Suppressor macrophage treated with lipopolysaccharide for 1 hour (primary cell): ENCODE results near the gene LRTM2.
A peak's percentile ranks its signal among the peaks of the same experiment; 100 is the strongest.

Experiments
- DNase-seq, 3 donors: peaks; one replicate each; pipeline ENCODE4 v3.0.0-alpha.2; 2020 to 2022

LRTM2 gene

DNA sequence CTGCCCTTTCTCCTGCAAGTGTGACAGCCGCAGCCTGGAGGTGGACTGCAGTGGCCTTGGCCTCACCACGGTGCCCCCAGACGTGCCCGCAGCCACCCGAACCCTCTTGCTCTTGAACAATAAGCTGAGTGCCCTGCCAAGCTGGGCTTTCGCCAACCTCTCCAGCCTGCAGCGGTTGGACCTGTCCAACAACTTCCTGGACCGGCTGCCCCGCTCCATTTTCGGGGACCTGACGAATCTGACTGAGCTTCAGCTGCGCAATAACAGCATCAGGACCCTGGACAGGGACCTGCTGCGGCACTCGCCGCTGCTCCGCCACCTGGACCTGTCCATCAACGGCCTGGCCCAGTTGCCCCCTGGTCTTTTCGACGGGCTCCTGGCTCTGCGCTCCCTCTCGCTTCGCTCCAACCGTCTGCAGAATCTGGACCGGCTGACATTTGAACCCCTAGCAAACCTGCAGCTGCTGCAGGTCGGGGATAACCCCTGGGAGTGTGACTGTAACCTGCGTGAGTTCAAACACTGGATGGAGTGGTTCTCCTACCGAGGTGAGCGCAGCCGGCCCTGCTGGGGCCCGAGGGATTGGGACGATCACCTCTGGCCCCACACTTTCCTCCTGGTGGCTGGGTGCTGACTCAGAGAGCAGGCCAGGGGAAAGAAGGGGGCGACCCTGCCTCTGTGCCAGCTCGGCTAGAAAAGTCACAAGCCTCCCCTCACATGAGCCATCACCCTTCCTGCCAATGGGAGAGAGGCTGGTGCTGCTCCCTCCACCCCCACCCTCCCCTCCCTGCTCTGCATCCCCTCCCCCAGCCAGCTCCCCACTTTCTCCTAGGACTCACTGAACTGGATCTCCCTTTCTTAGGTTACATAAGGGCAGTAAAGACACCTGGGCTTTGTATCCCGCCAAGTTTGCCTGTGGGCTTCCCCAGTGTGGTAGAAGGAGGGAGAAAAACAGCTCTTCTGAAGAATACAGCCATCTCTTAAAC lies 10.9 kb downstream of the LRTM2 start:
- peak; percentile 51 to 83 (median 74) for DNase-seq

DNA sequence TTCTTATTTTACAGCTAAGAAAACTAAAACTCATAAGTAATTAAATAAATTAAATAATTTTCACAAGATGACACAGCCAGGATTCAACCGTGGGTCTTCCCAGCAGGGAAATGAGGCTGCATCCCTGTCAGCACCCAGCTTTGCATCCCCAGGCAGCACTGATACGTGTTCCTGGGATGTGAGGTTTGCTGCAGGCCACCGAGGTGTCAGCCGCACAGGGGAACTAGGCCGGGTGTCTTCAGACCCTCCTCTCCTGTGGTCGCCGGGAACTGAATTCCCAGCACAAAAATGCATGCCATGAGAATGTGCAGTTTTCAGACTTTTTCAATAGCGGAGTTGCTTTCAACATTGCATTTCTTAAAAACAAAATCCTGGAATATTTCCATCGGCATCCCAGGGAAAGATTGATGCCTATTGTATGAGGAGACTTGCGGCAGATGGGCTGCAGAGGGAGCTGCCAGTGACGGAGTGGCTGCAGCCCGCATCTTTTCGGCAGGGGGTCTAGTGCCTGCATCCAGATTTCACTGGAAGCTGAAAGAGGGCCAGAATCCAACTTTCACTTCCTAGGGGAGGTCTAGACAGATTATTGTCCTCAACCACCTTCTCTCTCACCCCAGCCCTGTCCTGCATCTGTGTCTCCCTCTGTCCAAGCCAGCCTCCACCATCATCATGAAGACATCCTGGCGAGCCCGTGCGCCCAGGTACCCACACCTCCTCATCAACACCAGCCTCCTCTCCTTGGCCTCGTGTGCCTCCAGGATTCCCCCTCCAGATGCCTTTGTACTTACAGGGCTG lies 12.6 kb downstream of the LRTM2 start:
- no peak for DNase-seq

DNA sequence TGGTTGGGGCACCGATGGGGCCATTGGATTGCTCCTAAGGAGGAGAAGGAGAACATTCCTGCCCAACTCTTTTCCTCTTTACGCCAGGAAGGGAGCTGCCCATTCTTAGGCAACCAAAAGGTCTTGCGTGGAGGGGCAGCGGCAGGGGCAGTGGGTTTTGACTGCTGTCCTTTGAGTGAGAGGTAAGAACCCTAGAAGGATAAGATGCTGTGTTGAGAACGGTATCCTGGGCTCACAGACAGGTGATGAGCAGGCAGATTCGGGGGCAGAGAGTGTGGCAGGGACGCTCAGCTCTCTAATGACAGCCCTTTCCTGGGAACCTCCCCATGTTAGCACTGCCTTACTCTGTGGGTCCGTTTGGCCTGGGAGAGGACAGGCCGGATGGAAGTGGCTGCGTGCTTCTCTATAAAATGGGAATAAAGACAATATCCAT lies 13.2 kb downstream of the LRTM2 start:
- DNase-seq: no peak

DNA sequence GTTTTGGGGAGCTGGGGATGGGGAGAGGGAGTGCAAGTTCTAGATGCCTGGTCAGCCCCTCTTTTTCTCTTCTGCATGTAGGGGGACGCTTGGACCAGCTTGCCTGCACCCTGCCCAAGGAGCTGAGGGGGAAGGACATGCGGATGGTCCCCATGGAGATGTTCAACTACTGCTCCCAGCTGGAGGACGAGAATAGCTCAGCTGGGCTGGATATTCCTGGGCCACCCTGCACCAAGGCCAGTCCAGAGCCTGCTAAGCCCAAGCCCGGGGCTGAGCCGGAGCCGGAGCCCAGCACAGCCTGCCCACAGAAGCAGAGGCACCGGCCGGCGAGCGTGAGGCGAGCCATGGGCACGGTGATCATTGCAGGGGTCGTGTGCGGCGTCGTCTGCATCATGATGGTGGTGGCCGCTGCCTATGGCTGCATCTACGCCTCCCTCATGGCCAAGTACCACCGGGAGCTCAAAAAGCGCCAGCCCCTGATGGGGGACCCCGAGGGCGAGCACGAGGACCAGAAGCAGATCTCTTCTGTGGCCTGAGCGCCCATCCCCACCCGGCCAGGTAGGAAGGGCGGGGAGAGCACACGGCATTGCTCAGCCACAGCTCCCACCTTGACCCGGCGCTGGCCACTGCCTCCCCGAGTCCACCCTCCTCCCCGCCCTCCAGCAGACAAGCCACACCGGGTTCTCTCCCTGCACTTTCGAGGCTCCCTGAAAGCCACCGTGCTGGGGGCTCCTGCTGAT lies 14.0 kb downstream of the LRTM2 start:
- DNase-seq: no peak

DNA sequence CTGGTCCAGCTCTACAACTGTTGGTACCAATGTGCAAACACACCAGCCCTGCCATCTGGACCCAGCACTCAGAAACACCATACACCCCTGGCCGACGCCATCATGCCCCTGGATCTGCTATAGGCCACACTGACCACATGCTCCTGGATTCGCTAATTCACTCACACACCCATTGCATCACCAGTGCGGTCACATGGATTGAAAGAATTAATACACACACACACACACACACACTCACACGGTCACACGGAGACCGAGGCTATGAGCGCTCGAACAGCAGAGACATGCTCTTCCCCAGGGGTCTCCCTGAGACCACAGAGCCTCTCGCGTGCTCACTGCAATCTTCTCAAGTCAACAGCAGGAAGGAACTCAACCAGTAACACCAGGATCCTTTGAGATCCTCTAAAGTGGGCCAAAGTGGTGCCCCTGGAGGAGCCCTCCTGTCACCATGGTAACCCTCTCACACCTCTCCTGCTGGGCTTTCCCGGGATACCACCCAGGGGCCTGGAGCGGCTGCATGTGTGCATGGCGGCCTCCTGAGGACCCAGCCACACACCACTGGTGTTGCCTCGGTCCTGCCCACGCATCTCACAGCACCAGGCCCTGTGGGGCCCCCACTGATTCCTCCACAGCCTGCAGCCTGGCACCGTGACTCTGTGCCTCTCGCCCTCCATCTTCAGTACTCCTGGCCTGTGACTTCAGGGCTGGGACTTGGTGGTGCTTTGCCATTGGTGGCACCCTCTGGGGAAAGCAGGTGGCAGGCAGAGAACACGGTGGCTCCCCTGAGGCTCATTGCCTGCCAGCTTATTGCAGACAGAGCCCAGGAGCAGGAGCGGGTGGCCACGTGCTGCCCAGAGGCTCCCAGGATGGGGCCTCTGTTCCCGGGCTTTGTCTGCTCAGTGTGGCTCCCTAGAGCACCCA lies 15.1 kb downstream of the LRTM2 start:
- no peak for DNase-seq

DNA sequence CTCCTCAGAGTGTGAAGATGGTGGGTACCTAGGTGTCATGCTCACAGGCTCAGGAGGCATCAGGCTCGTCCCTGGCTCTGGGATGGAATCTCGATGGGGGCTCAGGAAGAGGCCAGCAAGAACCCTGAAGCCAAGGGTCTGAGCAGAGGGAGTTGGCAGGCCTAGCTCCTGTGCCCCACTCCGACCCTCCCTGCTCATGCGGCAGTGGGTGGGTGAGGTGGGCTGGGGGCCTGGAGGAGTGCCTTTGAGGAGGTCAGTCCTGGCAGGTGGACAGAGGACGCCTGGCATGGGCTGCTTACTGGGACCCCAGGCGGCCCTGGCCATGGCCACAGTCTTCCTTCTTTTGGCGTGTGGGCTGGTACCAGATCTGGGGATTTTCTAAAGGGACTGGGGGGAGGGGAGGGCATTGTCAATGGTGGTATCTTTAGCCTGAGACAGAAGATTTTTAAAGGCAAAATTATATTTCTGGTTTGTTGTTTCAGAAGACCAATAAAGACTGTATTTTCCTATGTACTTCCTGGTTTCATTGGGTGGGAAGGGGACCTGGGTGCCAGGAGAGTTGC lies 16.0 kb downstream of the LRTM2 start:
- DNase-seq: no peak

DNA sequence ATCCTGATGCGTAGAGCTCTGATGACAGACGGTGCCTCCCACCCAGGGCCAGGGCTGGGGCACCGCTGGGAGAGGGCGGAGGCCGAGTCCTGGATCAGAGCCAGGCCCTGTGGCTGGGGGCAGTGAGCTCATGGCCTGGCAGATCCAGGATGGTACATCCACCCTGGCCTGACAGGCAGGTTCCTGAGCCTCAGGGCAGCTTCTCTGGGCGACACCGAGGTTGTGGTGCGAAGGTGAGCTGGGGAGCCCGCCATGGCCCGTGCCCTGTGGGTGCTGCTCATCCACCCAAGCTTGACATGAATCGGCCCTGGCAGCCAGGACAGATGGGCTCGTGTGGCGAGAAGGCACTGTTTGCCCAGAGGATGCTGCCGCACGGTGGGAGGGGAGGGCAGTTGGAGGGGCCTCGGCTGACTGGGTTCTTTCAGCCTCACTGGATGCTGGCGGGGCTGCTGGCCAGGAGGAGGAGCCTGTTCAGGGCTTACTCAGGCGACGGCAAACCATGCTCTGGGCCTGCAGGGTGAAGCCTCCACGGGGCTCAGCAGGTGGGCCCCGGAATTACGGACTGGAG lies 16.6 kb downstream of the LRTM2 start:
- DNase-seq: no peak

DNA sequence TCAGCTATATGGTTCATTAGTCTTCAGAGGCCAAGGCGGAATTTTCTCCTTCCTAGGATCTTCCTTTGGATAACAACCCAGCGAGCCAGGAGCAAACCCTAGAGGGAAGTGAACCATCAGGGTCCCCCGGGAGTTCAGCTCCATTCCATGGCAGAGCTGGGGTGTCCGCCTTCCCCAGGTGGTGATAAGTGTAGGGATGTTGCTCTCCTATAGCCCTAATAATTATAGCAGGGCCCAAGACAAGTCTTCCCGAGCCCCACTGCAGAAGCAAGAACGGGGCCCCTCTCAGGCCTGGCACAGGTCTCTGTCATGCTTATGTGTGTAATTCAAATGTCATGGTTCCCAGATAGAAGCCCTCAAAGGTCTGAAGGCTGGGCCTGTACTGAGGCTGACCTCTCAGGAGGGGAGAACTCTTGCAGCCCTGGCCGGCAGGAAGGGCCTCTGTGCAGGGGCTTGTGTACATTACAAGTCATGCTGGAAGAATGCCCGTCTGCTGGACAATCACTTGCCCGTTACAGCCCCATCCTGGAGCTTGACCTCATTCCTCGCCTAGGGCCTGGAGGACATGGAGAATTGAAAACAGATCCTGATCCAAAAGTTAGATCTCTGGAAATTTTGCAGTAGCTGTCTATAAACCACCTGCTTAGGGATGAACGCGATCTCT lies 17.3 kb downstream of the LRTM2 start:
- DNase-seq: no peak

DNA sequence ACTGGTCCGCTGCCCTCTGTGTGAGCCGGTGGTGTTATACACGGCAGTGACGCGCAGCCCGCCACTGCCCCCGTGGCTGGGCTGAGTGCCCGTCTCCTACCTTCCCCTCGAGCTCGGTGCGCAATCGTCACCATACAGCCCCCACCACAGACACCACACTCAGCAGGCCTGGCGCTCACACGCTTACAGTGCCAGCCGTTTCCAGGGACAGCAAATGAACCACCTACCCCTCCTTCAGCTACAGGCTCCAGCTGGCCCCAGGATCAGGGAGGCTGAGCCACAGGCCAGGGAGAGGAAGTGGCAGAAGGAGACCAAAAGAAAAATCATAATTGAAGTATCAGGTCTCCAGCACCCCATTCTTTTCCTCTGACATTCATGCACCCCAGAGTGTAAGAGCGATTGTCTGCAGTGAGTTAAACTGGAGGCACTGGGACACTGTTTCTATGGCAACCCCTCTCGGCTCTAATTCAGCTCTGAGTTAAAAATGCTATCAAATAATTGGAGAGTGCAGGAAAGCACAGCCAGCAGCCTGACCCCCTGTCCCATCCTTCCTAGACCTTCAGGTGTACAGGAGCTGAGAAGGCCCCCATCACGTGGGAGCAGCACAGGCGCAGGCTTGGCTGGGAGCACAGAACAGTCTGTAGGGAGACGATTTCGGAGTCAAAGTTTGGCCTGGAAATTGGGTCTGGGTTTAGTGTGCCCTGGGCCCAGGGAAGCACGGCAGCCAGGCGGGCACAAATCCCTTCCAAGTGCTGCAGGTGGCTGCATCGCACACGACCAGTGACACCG lies 18.0 kb downstream of the LRTM2 start:
- DNase-seq: no peak

DNA sequence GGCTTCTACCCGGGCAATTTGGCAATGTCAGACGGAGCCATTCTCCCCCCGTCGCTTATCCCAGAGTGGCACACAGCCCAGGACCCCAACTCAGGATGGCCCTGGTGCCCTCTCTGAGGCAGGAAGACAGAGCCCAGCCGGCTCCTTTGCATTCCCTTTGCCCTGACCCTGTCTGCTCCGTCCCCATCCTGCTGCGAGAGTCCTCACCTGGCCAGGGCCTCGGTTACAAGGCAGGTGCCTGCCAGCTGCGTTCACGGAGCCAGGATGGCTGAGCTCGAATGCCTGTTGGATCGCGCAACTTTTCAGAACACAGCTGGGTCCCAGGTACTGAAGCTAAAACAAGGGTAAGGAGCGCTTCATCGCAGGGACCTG lies 18.6 kb downstream of the LRTM2 start:
- no peak for DNase-seq

DNA sequence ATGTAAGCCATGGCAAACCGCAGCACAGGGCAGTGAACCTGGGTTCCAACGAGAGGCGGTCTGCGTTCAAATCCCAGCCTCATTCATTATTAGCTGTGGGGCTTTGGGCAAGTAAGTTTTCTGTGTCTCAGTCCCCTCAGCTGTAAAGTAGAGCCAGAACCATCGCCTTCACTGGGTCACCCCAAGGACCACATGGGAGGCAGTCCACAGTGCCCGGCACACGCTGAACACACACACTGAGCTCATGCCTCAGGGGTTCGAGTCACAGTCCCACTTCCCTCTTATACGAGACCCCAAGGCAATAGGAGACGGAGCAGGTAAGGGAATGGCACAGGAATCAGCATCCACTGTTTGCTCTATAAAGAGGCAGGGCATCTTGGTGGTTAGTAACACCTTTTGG lies 19.1 kb downstream of the LRTM2 start:
- no peak for DNase-seq

DNA sequence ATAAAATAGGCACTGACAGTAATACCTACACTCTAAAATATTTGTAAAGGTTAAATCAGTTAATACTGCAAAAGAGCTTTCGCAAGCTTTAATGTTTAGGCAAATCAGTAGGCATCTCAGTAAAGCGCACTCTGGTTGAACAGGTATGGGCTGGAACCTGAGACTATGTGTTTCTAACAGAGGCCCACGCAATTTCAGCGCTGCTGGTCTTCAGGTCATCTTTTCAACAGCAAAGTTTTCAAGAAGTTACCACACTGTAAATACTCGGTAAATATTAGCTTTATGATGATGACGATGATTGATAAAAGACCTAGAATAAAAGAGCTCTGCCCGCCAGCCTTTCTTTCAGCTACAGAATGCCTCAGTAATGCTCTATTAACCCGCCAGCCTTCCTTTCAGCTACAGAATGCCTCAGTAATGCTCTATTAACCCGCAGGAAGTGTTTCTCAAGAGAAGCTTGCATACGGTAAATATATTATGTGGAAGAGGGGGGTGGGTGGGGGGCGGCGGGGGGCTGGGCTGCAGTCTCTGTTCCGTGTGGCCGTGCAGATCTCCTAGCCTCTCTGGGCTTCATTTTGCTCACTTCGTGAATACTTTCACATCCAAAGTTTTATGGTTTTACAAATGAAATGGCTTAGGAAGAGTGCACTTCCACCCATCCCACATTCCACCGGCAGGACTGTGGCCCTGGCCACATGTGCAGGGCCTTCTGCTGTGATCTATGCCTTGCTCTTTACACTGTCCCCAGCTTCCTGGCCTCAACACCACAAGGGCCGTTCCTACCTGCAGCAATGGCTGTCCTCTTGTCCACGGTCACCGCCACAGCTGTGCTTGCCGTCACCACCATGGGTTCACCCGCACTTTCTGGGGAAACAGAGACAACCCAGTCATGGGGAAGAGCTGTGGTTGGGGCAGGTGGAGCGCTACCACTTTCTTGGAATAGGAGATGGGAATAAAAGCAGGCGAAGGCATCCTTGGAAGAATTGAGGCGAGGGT lies 19.9 kb downstream of the LRTM2 start:
- DNase-seq: no peak

DNA sequence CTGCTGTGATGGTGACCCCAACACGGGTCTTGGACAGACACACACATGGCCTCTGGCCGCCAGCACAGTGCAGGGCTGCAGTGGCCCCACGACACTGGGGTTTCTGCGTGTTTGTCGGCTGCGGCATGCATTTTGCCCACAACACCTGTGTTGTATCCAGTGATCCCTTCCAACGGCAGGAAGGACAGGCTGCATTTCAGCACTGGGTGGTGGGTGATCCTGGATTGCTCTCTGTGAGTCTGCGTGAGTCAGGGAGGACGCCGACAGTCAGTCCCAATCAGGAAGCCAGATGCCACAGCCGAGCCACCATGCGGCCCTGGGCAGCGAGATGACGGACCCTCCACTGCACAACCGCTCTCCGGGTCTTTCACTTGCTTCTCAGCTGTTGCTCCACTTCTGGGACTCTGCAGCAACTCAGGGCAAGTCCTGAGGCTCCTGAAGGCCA lies 20.6 kb downstream of the LRTM2 start:
- no peak for DNase-seq

DNA sequence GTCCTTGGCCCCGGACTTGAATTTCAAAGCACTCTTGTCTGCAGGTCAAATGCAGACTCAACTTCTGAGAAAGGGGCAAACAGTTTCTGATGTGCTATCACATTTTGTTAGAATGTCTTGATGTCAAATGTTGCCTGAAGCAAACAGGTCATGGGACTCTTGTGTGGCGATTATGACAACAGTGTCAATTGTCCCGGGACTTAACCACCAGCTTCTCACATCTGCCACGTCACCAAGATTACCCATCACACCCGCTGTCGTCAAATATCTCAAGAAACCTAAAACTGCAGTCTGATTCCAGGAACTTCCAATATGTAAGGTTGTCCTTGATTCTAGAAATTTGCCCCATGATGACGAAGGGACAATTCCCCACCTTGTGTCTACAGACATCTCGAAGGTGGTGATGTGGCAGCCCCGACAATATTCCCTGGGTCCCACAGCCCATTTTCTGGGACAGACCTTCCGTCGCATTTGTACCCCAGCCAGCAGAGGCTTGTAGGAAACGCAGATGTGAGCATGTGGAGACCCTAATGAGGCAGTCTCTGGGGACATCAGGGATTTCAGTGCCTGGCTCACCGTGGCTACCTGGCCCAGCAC lies 21.3 kb downstream of the LRTM2 start:
- peak; percentile 50 to 71 (median 55) for DNase-seq

DNA sequence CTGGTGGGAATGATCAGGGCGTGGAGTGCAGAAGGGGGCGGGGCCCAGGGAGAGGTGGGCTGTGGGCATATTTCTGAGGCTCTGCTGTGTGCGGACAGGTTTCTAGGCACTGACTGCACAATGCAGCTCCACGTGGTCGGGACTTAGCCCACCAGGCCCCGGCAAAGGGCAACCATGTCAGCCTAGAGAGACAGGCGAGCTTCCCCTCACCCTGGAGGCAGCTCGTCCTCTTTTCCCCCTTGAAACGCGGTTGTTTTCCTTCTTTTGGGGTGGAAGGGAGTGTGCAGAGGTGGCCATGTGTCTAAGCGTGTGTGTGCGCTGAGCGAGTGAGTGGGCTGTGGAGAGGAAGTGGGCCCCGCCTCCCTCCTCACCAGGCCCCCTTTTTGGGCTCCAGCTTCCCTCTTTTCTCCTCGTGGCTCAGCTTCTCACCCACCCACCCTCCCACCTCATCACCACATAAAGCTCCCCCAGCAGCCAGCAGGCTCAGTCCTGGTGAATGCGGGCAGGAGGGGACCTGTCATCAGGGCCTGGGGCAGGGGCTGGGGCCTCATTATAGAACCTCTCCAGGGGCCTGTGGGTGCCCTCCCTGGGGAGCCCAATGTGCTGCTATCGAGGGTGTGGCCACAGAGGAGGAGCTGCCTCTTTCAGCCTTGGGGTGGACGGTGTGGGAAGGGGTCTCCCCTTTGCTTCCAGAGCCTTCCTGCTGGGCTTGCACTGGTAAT lies 22.0 kb downstream of the LRTM2 start:
- peak; percentile 68 to 81 (median 80) for DNase-seq

DNA sequence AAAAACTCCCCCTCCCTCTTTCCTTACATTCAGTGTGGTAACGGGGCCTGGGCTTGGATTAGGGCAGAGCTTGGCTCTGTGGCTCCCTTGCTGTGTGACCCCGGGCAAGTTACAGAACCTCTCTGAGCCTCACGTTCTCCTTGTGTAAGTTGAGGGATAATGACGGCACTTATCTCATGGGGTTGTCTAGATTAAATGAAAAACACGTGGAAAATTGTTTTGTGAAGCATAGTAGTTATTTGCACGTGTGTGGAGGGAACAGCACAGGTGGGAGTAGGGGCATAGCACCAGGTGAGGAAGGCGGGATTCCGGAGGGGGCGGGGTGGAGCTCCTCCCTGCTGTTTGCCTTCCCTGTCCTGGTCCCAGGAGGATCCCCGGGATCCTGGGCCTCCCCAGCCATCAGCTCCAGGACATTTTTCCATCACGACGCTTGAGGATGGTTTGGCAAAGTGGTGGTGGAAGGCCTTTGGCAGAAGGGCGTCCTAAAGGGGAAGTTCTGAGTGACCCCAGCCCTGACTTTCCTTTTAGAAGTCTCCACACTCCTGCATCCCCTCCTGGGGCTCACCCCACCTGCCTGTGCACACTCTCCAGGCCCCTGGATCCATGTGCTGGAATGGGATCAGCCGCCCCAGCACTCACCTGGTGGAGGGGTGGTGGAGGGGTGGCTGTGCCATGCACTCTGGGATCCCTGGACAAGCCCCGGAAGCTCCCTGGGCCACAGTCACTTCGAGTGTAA lies 22.7 kb downstream of the LRTM2 start:
- DNase-seq: no peak

DNA sequence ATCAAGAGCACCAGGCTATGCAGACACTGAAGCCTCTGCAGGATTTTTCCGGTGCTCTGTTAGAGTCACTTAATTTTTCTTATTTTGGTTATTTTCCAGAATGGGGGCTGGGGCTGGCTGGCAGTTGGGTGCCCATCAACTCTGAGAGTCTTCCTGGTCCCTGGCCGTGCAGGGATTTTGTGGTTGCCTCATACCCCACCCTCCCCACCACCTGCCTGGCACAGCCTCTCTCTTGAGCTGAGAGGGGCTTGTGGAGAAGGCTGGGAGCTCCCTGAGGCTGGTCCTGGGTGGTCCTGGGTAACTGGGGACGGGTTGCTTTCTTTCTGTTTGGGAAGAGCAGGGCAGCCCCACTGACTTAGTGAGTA lies 23.3 kb downstream of the LRTM2 start:
- DNase-seq: no peak
